ENCODE results near the gene ACTR3.

GRCh38 chr2:113840518-113840917 lies 49.4 kb upstream of the ACTR3 start:
- no peak for TF ChIP-seq POLR2A (IDR thresholded peaks at IDR 0.05; ENCODE audit: extremely low read depth, insufficient read length)
- TF ChIP-seq CTCF (IDR thresholded peaks at IDR 0.05; ENCODE audit: low read depth, low read length) = no peak
